NCI-H748 (cell line): Measurements from ENCODE around the gene RPH3AL.
"Not testable (repeated sequence)": the region's sequence is repeated elsewhere in the genome, so short reads cannot be mapped to it uniquely, and the experiment has no call there.

Experiments
- DNase-seq: peaks from one replicate; lab custom pipeline; 2025; ENCODE audit not compliant: unreplicated experiment; lab: John Stamatoyannopoulos, UW

RPH3AL gene

GRCh38 chr17:320809-321385 lies 31.7 kb downstream of the RPH3AL start:
- DNase-seq = no peak

GRCh38 chr17:320139-320538 lies 32.5 kb downstream of the RPH3AL start:
- no peak for DNase-seq

- DNase-seq = no peak
Observed at GRCh38 chr17:319266-319665, 33.3 kb downstream of the RPH3AL start.

GRCh38 chr17:317070-317469 lies 35.5 kb downstream of the RPH3AL start:
- not testable (repeated sequence) for DNase-seq

DNA sequence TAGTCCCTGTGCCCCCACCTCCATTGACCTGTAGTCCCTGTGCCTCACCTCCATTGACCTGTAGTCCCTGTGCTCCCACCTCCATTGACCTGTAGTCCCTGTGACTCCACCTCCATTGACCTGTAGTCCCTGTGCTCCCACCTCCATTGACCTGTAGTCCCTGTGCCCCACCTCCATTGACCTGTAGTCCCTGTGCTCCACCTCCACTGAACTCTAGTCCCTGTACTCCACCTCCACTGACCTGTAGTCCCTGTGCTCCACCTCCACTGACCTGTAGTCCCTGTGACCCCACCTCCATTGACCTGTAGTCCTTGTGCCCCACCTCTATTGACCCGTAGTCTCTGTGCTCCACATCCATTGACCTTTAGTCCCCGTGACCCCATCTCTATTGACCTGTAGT lies 37.2 kb downstream of the RPH3AL start:
- DNase-seq = not testable (repeated sequence)

- DNase-seq = not testable (repeated sequence)
Observed at GRCh38 chr17:314614-314944, 38.0 kb downstream of the RPH3AL start.

- no peak for DNase-seq
Observed at GRCh38 chr17:313911-314613, 38.5 kb downstream of the RPH3AL start.

- no peak for DNase-seq
Observed at GRCh38 chr17:313231-313630, 39.4 kb downstream of the RPH3AL start.

DNA sequence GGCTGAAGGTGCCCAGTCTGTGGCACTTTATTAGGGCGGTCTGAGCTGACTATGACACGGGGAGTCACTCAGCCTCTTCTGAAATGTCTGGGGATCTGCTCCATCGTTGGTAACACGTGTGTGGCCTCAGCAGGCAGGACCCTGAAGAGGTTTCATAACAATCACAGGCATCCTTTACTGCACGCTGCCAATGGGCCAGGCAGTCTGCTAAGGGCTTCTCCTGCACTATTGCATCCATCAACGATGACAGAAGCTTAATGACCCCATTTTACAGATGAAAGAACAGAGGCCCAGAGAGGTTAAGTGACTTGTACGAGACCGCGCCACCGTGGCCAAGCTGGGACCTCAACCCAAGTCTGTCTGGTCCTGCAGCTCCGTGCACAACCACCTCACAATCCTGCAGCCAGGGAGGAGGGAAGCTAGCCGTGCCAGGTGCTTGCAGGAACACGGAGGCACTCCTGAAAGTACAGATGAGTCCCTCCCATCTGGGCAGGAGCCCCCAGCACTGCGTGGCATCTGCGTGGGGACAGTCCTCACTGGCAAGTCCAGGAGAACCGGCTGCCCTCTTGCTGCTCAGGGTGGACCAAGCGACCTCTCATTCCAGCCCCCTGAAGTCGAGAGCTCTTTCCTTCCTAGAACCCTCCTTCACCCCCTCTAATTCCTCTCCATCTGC lies 40.0 kb downstream of the RPH3AL start:
- no peak for DNase-seq

DNA sequence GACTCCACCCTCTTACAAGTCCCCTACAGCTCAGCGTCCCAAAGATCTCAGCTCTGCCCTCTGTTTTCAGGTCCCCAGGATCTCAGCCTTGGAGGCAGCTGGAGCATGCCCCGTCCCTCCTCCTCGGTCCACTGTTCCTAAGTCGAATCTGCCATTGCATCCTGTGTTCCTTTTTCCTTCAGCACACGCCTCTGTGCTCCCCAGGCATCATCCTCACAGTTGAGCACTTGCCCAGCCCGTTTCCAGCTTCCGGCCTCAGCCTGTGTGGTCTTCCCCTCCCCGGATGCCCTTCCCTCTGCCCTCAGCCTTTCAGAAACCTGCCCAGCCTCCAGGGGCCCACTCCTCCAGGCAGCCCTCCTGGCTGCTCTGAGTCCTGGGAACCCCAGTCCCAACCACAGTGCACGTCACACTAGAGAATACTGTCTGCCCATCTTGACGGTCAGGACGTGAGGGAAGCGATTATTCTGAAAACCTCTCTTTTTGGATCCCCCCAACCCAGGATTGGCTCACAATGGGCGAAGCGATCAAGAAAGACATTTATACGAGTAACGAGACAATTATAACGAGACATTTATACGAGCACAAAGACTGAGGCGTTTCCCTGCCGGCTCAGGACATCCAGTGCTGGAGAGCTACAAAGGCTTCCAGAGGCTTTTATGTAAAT lies 41.4 kb downstream of the RPH3AL start:
- no peak for DNase-seq

GRCh38 chr17:310111-311010 lies 42.2 kb downstream of the RPH3AL start:
- no peak for DNase-seq

DNA sequence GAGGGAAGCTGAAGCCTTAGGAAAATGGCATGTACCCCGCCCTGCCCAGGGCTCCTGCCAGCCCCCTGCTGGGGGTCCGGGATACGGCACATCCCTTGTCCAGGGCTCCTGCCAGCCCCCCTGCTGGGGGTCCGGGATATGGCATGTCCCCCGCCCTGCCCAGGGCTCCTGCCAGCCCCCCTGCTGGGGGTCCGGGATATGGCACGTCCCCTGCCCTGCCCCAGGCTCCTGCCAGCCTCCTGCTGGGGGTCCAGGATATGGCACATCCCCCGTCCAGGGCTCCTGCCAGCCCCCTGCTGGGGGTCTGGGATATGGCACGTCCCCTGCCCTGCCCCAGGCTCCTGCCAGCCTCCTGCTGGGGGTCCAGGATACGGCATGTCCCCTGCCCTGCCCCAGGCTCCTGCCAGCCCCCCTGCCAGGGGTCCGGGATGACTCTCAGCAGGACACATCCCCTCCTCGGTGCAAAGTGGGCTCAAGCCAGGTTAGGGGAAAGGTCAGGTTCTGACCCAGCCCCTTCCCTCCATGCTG lies 43.2 kb downstream of the RPH3AL start:
- DNase-seq = no peak

GRCh38 chr17:307741-308507 lies 44.7 kb downstream of the RPH3AL start:
- DNase-seq = no peak

DNA sequence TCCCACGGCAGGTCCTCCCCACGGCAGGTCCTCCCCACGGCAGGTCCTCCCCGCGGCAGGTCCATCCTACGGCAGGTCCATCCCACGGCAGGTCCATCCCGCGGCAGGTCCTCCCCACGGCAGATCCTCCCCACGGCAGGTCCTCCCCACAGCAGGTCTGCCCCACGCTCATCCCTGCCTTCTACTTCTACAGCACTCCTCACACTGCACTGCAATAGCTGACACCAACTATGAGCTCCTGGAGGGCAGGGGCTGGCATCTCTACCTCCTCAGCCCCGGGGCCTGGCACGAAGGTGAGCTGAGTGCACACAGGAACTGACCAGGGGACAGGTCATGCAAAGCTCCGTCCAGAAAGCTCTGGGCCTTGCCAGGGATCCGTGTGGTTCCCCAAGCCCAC lies 45.3 kb downstream of the RPH3AL start:
- DNase-seq = no peak

DNA sequence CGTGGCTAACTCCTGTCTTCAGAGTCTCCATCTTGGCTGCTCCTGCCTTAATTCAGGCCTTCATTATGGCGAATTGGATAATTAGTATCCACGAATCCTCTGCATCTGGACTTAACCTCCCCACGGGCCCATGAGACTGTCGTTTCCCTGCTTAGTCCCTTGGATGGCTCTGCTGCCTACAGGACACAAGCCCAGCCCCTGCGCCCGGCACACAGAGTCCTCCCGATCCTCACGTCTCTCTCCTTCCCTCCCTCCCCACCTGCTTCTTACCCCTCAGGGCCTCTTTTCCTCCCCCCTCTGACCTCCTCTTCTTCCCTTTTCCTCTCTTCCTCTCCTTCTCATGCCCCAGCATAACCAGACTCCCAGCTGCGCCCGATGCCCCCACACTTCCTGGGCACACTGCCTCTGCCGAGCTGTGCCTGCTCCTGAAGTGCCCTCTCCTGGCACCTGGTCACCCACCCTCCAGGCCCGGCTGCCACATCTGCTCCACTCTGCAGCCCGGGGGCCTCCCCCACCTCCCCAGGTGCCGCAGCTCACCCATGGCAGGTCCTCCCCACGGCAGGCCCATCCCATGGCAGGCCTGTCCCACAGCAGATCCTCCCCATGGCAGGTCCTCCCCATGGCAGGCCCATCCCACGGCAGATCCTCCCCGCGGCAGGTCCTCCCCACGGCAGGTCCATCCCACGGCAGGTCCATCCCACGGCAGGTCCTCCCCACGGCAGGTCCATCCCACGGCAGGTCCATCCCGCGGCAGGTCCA lies 45.9 kb downstream of the RPH3AL start:
- no peak for DNase-seq

DNA sequence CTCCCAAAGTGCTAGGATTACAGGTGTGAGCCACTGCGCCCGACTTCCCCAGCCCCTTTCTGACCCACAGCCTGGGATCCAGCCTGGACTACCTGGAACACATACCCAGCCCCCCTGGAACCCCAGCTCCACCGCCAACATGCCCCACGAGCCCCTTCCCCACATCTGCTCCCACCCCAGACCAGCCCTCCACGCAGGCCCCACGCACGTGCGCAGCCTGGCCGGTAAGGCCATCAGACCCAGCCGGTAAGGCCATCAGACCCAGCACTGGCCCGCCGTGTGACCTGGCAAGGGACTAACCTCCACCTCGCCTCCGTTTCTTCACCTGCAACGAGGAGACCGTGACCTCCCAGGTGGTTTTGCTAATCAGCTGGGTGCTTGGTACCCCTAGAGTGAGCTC lies 46.5 kb downstream of the RPH3AL start:
- DNase-seq = no peak

DNA sequence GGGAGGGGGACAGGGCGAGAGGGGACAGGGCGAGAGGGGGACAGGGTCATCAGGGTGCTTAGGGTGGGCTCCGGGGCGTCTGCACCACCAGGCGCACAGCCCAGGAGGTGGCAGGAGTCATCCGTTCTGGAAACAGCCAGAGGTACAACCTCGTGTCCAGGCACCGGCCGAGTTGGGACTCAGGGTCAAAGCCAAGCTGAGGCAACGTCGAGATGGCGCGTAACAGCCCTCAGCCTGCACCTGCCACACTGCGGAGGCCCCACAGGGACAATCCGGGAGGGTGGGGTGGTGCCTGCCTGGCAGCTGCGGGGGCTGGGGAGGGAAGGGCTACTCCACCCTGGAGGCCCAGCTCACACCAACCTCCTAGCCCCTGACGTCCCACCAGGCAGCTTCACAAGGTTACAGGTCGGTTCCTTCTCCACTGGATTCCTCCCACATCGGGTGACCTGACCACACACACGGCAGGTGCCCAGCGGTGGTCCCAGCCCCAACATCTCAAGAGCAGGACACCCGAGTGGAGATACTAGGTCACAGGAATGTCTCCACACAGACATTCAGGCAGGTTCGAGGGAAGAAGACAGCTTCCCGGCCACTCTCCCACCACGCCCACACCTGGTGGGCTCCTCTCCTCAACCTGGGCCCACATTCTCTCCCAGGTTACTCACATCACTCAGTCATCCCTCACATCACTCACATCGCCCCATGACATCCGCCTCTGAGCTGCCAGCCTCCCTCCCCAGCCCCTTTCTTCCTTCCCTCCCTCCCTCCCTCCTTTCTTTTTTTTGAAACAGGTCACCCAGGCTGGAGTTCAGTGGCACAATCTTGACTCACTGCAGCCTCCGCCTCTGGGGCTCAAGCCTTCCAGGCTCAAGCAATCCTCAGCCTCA lies 47.3 kb downstream of the RPH3AL start:
- no peak for DNase-seq

DNA sequence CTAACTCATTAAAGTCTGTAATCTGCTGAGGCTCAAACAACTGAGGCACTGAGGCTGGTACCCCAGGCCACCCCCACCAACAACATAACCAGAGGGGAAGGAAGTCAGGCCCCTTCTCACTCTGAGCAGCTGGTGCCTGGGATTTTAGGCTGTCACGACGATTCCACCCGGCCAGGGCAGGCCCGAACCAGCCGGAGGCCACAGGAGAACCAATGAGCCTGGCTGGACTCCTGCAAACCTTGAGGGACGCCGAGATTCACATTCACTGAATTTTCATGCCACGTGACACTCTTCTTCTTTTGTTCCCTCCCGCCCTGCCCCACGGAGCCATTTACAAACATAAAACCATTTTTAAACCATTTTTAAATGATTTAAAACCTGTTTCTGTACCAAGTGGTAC lies 48.1 kb downstream of the RPH3AL start:
- DNase-seq = no peak
